ENCODE data around the gene PDZRN3.
"Not testable (repeated sequence)": the region's sequence is repeated elsewhere in the genome, so short reads cannot be mapped to it uniquely, and the experiment has no call there.

PDZRN3 gene

DNA sequence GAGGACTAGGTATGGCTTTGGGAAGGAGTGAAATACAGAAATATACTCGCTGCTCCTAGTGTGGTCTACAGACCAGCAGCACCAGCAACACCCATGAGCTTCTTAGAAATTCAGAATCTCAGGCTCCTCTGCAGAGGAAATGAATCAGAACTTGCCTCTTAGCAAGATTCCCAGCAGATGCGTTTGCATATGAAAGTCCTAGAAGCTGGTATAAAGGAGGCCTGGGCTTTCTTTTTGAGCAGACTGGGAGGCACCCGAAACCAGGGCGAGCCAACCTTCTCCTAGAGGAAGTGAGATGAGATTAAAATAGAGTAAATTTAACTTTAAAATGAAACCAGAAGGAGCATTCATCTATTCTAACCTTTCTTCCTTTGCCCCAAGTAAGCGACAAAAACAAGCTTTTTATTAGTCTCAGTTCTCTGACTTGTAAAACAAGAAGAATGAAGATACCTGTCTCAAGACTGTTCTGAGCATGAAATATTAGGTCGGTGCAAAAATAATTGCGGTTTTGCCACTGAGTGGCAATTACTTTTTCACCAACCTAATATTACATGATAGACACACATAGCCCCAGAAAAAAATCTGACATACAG lies 140.0 kb downstream of the PDZRN3 start:
- no peak for DNase-seq

DNA sequence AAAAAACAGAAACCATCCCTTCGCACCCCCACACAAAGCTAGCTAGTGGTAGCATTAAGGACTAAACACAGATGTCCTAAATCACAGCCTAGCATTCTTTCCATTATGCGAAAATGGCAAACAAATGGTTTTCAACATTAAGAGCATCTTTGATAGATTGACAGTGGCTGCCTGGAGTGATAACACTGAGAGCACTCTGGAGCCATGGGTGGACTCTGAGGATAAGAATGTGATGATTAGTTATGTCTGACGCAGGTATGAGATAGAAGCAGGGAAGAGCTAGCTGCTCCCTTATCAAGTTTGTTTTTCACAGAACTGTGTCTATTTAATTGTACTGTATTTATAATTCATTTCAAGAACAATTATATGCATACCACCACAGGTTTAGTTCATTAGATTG lies 142.9 kb downstream of the PDZRN3 start:
- no peak for DNase-seq

DNA sequence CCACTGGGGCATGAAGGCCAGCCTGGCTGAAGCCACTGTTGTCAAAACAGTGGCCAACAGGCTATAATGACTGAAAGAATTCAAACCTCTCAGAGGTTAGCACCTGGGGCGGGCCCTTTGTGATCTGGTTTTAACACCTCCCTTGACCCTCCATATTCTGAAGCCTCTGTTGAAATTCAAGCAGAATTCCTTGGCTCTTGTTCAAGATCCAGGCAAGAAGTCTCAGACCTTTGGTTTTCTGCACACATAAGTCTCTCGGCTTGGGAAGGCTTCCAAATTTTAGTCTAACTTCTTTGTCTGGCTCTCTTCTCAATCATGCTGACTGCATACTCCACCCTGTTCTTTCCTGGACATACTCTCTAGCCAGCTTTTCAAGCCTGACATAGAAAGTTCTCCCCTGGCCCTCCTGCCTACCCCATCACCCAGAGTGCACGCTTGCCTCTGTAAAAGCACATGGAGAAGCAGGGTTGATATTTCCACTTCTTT lies 144.5 kb downstream of the PDZRN3 start:
- DNase-seq = no peak

DNA sequence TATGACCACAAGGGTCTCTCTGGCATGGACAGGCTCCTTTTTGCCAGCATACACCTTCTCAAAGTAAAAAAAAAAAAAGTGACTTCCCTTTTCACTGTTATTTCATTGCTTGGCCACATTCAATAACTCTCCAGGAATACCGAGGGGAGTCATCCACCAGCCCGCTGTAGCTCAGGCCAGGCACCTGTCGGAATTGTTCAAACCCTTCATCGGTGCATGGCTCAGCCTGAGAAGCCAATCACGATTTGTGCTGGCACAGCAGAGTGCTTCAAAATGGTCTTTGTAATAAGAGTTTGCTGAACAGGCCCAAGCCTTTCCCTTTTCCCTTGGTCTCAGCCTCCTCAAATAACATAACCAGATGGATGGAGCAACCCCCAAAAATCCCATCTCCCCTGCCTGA lies 145.4 kb downstream of the PDZRN3 start:
- DNase-seq = no peak

DNA sequence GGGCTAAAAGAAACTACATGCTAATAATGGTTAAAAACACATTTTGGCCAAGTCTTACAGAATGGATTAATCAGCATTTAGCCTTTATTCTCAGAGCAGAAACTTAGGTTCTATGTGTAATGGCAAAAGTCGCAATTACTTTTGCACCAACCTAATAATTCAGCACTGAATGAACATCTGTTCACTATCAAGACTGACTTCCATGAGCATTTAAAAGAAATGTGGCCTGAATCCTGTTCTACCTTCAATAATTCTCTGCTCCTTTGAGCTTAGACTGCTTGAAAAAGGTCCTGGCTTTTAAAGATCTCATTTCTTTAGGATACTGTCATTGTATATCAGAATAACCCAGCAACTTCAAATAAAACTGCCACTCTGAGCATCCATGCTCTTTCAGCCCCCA lies 145.9 kb downstream of the PDZRN3 start:
- no peak for DNase-seq

DNA sequence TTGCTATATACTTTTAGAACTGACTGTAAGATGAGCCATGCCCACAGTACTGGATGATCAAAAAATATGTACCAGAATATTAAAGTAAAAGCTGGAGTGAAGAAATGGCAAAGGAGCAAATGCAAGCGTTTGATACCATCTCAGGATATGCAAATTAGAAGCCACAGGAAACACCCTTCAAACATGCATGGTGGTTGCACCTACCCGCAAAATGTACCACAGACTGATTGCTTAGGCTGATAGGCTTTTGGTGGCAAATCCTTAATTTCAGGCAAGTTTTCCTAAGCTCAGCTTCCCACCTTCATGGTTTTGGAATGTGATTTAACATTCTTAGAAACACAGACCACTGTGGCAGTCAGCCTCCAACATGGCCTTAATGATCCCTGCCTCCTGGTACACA lies 149.0 kb downstream of the PDZRN3 start:
- DNase-seq = no peak

DNA sequence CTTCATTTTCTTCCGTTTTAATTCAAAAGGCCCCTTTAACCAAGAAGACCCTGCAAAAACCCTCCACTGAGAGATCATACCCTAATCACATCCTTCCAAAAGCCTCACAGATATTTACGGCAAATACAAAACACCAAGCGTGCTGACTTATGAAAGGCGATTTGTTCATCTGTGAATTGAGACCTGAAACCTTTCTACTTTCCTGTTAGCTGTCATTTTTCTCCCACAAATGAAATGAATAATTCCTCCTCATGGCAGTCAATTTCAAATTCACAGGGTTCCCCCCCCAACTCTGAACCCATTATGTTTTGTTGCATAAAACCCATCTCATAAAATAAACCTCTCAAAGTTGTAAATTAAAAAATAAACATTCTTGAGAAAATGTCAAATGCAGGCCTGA lies 149.6 kb downstream of the PDZRN3 start:
- DNase-seq = no peak

DNA sequence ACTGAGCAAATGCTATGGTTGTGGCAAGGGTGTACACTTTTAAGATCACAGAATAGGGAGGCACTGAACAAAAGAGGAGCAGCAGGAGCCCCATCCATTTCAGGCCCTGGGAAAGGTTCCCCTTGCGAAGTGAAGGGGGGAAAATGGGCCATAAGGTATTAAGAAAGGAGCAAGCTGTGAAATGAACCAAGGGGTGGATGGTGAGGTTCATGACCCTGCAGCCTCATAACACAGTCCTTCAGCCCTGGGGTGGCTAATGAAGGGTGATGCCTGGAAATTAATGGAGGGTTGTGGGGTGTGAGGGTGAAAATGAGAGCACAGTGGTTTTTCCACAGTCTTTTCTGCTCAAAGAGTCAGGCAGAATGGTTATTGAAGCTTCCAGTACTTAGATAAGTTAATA lies 150.1 kb downstream of the PDZRN3 start:
- DNase-seq = no peak

DNA sequence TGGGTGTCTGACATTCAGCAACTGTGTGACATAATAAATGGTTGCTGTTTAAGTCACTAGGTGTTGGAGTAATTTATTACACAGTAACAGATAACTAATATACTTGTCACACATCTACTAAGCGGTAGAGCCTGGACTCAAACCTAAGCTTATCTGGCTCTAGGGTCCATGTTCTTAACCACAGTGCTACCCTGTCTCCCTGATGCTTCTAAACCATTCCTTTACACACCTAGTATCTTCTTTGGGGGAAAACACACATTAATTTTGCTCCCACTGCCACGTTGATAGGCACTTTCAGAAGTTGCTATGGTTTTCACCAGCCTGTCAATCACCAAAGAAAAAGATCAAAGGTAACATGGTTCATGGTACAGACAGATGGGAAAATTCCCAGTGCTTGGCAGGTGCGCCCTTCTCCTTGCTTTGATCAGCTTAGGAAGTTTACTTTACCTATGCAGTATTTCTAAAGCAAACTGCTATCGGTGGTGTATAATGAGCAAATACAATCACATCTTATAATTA lies 150.8 kb downstream of the PDZRN3 start:
- DNase-seq = no peak

DNA sequence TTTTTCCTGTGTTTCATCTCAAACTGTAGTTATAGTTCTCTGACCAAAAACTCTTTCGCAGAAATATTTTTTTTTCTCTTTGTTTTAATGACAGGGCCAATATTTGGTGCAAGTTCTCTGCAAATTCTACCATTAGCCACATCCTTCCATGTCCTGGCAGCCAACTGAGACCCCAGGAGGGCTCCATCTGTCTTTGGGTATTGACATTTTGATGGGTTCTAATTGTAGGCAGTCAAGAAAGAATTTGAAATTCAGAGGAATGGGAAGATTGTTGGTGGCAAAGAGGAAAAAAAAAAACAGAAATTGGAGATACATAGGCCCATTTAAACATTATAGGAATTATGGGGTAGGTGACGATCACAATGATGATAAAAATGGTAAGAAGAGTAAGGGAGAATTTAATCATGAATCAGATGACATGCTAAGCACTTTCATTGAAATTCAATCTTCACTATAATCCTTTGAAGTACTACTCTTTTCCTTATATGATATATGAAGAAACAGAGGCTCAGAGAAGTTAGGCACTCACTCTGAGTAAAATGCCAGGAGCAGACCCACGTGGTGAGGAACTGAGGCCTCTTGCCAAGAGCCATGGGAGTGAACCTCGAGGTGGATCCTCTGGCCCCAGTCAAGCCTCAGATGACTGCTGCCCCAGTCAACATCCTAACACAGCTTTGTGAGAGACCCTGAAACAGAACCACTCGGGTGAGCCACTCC lies 151.4 kb downstream of the PDZRN3 start:
- DNase-seq = no peak

DNA sequence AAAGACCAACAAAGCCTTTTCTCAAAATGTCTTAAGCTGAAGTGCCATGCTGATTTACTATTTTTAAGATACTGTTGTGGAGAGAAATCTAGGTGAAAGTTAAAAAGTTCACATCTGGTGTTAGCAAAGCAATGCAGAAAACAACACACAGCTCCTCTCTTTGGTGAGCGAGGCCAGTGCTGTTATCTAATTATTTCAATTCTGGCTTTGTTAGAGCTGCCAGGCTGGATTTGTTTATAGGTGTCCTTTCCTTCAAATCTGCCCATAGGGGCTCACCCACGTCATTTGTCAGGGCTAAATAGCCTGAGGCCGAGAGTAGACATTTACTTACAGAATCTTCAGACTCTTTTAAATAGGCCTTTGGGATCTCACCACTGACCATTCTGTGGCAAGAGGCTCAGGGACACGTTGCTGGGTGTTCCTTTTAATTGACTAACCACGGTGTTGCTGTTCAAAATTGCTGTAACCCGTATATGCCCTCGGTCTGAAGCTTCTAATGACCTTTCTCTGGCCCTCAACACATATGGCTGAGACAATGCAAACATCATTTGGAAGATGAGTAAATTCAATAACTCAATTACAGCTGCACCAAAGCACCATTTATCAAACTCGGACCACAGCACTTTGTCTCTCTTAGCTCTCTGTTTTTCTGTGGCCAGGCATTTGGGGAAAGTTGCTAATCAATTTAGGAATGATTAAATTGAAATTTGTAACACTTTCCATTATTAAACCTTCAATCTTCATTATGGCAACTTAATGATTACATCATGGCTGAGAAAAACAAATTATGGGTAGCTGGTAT lies 152.6 kb downstream of the PDZRN3 start:
- DNase-seq = no peak

DNA sequence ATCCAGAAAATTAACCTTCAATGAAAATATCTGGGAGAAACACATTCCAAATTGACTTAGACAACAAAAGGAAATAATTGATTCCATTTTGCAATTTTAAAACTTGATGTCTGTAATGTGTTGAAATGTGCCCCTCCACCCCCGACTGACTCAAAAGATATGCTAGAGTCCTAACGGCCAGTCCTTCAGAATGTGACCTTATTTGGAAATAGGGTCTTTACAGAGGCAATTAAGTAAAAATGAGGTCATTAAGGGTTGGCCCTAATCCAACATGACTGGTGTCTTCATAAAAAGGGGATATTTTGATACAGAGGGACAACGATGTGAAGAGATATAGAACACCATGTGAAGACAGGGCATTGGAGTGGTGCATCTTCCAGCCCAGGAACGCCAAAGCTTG lies 153.9 kb downstream of the PDZRN3 start:
- DNase-seq = no peak

DNA sequence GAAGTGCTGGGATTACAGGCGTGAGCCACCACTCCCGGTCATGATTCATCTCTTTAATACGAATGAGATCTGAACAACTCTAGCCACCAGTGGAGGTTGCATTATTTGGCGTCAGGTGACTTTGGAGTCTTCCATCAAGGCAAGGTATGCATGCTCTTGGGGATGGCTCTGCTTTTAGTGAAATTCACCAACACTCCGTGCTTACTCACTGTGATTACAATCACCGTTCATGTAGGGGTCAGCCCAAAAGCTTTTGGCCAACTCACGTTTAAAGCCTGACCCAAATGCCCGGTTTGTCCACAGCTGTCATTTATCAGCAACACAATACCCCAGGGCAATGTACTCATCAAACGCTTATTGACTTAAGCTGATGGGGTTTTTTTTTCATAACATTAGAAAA lies 155.4 kb downstream of the PDZRN3 start:
- no peak for DNase-seq

DNA sequence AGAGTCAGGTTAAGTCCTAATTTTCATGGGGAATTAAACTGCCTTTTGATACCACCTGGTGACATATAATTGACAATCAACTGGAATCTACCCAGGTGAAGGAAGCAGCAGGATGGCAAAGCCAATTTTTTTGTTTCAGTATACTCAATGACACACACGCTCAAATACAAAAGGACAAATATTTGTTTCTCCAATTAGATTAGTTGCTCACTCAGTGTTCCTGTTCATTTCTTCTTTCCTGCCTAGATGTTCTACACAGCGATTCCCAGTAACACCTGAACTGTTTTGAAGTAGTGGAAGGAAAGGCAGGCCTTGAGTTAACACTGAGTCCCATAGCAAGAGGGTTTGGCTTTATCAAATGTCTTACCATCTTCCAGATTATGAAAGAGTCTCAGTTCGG lies 157.5 kb downstream of the PDZRN3 start:
- no peak for DNase-seq

DNA sequence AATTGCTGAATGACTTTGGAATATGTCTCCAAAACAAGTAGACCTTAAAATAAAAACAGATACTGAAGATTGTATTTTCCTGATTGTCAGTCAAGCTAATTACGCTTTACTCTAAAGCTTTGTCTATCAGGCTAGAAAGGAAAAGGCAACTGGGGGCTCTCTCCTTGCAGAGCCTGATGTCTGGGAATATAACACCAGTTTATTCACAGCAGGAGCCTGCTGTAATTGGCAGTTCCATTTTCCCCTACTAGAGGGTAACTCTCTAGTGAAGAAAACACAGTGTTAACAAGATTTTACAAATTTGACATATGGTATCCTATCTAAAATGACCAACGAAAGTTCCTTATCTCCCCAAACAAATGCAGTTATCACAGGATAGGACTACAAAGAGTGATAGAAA lies 158.8 kb downstream of the PDZRN3 start:
- DNase-seq = no peak

DNA sequence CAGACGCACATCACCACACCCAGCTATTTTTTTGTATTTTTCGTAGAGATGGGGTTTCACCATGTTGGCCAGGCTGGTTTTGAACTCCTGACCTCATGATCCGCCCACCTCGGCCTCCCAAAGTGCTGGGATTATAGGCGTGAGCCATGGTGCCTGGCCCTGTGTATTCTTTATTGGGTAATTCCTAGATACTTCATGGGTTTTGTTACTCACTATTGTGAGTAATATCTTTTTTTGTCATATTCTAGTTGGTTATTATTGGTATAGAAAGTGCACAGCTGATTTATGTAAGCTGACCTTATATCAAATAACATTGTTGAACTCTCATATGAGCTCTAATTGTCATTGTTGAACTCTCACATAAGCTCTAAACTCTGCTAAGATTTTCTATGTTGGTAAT lies 160.6 kb downstream of the PDZRN3 start:
- DNase-seq = not testable (repeated sequence)

DNA sequence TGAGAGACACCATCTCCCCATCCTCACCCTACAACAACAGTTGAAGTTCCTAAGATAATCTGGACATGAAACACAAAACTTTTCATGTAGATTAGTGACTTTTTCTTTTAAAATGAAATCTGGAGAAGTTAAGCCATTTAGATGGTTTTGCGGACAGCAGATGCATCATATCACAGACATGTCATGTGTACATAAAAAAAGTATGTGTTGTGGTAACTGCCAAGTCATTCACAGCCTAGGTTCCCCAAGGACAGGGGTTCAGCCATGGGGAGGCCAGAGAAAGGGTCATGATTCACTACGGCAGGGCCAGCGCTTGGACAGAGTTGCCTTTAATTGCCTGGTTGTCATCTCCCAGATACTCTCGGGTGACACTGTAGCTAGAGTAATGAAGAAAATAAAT lies 163.2 kb downstream of the PDZRN3 start:
- DNase-seq = no peak

DNA sequence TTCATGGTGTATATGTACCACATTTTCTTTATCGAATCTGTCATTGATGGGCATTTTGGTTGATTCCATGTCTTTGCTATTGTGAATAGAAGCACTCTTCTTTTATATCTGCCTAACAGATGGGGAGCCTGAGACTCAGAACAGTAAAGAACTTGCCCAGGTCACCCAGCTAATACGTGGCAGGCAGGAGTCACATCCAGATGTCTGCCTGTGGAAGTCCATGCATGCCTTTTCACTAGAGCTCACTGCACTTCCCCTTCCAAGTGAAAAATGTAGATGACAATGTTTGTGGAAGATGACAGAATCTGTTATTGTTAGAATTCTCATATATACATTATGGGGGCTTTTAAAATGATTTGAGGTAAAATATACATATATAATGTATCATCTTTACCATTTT lies 165.0 kb downstream of the PDZRN3 start:
- DNase-seq = no peak

DNA sequence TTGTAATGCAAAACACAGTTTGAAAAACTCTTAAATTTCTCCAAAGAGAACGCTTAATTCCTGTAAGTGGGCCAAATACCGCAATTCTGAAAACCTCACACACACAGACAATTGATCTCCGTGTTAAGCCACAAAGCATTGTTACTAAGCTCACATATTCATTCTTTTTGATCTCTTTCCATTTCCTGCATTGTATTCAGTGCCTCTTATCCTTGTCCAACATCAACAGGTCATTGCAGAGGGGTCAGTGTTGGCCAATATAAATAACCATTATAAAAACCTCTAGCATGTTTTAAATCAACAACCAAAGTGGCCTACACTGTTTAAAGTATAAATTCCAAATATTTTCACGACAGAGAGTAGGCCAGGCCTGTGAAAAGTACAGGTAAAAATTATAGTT lies 171.1 kb downstream of the PDZRN3 start:
- DNase-seq = no peak

DNA sequence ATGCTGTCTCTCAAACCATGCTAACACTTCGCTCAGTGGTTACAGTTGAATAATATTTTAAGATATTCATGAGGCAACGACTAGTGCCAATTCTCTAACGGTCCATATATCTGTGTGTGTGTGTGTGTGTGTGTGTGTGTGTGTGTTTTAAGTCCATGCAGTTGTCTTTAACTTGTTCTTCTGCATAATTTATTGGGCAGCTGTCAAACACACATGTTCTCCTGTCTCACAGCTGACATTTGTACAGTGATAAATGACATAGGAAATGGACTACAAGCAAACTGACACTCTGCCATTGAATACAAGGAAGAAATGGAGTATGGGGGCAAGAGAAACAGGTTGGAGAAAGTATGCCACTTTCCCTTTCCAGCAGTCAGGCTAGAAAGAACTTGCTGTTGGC lies 172.0 kb downstream of the PDZRN3 start:
- no peak for DNase-seq

DNA sequence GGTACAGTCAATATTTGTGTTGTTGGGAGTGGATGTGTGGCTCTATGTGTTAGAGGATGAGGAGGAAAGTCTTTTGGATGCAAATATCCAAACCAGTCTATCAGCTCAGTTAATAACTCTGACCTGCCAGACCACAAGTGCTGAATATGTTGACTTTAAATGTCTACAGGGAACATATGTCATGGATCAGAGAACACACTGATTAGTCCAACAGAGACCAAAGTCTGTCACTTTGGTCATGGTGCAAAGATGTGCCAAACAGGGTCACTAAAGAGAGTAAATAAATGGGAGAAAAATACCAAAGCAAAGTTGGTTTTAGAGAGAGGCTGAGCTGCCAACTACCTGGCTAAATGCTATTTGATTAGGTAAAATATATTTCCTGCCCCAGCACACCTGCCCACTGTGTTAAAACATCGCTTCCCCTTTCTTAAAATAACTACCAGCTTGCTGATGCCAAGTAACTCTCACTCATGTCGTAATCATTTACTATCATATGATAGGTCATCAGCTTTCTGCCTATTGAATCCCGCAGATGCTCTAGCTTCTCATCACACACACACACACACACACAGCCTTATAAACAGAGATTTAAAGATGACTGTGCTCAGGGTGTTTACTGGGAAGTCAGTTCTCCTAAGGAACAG lies 173.3 kb downstream of the PDZRN3 start:
- DNase-seq = no peak

DNA sequence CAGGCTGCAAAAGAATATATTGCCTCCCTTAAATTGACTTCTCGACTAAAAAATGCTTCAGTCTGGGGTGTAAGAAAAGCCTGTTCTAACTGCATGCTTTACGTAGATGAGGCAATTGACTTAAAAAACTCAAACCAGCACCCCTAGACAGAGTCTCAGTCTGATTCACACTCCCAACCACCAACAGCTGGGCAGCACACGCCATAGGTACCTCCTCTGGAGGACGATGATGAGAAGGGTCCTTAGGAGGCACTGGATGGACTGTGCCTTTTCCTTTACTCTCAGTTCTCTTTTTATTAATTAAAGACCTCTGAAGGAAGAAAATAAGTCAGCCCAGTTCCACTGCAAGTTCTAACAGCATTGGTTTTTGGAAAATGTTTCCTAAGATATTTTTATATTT lies 175.0 kb downstream of the PDZRN3 start:
- DNase-seq = no peak

DNA sequence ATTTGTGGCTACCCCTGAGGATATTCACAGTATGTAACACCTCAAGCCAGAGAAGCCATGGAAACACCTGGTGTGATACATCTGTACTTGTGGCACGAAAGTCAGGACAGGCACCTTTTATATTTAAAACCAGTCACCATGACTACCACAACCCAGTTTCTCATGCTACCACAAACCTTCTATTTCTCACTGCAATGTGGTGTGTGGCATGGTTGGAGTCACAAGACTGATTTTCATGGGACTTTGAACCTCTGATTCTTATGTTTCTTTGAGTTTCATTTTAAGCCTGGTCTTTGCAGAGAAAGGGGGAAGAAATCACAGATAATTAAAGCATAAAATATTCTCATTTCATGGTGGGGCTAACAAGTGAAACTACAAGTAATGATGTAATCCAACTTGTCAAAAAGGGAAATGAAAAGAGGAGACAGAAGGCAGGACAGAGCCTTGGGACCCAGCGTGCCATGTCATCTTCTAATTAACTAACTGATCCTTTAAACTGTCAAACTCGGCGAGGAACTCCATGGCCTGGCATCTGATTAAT lies 175.9 kb downstream of the PDZRN3 start:
- DNase-seq = no peak
